ES-I3 (cell line): Measurements from ENCODE around the gene SLC23A2.
"Not testable (repeated sequence)": the region's sequence is repeated elsewhere in the genome, so short reads cannot be mapped to it uniquely, and the experiment has no call there.

Source experiments
- H3K36me3 ChIP-seq: 2 replicates; pipeline ENCODE4 v1.6.1; 2013; ENCODE audit warnings: mild to moderate bottlenecking, low read length, control low read depth, moderate library complexity; ENCODE audit not compliant: insufficient read depth
- H3K4me1 ChIP-seq: 2 replicates; pipeline ENCODE4 v1.6.1; 2013; ENCODE audit warnings: mild to moderate bottlenecking, control low read depth, low read length; ENCODE audit not compliant: insufficient read depth
- H3K9ac ChIP-seq: 2 replicates; pipeline ENCODE4 v1.6.1; 2013; ENCODE audit warnings: low read depth, mild to moderate bottlenecking, low read length, moderate library complexity
- H3K9me3 ChIP-seq: 2 replicates; pipeline ENCODE4 v1.6.1; 2013; ENCODE audit warnings: mild to moderate bottlenecking, low read length, moderate library complexity; ENCODE audit not compliant: control insufficient read depth, insufficient read depth

Gene SLC23A2

DNA sequence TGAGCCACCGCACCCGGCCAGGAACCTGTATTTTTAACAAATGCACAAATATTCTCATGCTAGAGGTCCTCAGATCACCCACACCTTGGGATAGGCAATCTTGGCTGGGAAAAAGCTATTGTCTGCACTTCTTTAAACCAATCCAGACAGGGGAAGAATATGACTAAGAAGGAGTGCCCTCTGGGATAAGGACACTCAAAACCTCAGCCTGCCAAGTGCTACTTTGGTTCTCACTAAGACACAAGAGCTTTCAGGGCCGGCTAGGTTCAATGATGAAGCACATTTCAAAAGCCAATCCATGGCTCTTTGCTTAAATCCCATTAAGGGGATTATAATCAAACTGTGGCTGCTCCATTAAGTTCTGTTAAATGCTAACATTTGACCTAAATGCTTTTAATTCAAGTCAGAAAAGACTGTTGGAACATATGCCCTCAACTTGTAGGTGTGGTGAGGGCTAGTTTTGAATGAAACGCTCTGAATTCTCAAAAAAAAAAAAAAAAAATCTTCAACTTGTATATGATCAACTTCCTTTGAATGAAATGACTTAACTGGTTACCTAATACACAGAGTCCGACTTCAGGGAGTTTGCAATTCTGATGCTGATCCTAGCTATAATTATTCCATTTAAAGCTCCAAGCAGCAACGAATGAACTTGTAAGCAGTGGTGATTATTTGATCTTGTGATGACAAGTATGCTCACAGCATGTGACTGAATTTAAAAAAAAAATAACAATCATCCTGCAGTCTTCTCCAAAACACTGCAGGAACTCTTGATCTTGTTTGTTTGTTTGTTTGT, 56.6 kb downstream of the SLC23A2 start:
- Histone ChIP-seq H3K36me3 (no peaks in the 10 kb centered on the region), H3K4me1 (no peaks in the 10 kb centered on the region), H3K9me3 (no peaks in the 10 kb centered on the region), H3K9ac (no peak overlapping the region)

DNA sequence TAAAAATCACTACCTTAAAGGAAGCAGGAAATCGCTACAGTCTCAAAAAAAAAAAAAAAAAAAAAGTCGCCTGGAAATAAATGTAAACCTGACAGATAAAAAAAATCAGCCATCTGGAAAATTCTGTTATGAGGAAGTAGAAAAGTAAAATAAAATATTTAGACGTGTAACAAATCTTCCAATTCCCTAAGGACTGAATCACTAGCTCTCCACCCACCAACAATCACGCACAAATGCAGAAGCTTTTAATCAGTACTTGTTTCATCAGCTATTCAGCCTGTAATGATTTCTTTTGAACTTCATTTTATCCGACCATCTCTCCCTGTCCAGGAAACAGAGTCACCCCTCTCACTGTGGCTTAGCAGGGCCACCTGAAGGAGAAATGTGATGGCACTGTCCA, 59.0 kb downstream of the SLC23A2 start:
- Histone ChIP-seq H3K4me1 (peaks cover 1% of the 10 kb centered on the region; the same call in 1 of the 2 replicates), H3K36me3 (no peaks in the 10 kb centered on the region), H3K9ac (no peak overlapping the region), H3K9me3 (no peaks in the 10 kb centered on the region)

GRCh38 chr20:4937407-4938319, 63.6 kb downstream of the SLC23A2 start:
- H3K4me1 ChIP-seq = peaks cover 8% of the 10 kb centered on the region
- no peaks in the 10 kb centered on the region for H3K9me3 ChIP-seq
- H3K36me3 ChIP-seq = no peaks in the 10 kb centered on the region
- H3K9ac ChIP-seq = no peak overlapping the region

- Histone ChIP-seq H3K9me3 (no peaks in the 10 kb centered on the region), H3K9ac (no peak overlapping the region), H3K4me1 (peaks cover 8% of the 10 kb centered on the region), H3K36me3 (no peaks in the 10 kb centered on the region)
Observed at GRCh38 chr20:4936851-4937406, 64.4 kb downstream of the SLC23A2 start.

GRCh38 chr20:4936392-4936850, 64.9 kb downstream of the SLC23A2 start:
- H3K9ac ChIP-seq = no peak overlapping the region
- no peaks in the 10 kb centered on the region for H3K36me3 ChIP-seq
- H3K9me3 ChIP-seq = no peaks in the 10 kb centered on the region
- H3K4me1 ChIP-seq = peaks cover 8% of the 10 kb centered on the region

- no peaks in the 10 kb centered on the region for H3K36me3 ChIP-seq
- no peak overlapping the region for H3K9ac ChIP-seq
- H3K9me3 ChIP-seq = no peaks in the 10 kb centered on the region
- H3K4me1 ChIP-seq = peaks cover 4% of the 10 kb centered on the region
Observed at GRCh38 chr20:4932061-4932460, 69.2 kb downstream of the SLC23A2 start.

DNA sequence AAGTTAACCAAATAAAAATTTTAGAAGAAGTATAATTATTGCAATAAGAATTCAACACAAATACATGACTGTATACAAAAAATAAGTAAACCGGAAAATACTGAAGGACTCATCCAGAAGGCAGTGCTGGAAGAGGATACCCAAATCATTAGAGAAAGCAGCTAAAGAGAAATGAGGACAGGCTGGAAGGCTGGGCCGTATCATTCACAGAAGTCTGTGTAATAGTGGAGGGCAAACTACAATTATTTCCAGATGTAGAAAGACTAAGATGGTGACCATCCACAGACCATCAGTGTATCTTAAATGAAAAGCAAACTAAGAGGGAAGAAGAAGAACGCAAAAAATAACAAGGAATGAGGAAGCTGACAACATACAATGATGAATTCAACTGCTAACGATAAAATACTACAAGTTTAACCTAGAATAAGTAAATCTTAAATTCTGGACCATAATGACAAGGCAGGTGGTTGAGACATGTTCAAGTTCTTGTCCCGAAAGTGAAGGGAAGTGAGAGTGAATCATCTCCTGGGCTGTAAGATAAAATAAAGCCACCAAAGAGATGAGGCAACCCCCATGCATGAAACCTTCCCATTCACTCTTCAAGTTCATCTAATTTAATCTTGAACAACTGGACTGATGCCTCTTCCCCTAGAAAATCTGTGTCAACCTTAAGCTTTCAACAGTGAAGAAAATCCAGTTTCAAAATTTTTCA, 71.5 kb downstream of the SLC23A2 start:
- Histone ChIP-seq H3K9me3 (no peaks in the 10 kb centered on the region), H3K9ac (no peak overlapping the region), H3K4me1 (peaks cover 4% of the 10 kb centered on the region), H3K36me3 (no peaks in the 10 kb centered on the region)

- peaks cover 11% of the 10 kb centered on the region; the same call in 1 of the 2 replicates for H3K4me1 ChIP-seq
- no peak overlapping the region for H3K9ac ChIP-seq
- no peaks in the 10 kb centered on the region for H3K9me3 ChIP-seq
- H3K36me3 ChIP-seq = no peaks in the 10 kb centered on the region
Observed at GRCh38 chr20:4926531-4927156, 74.7 kb downstream of the SLC23A2 start.

DNA sequence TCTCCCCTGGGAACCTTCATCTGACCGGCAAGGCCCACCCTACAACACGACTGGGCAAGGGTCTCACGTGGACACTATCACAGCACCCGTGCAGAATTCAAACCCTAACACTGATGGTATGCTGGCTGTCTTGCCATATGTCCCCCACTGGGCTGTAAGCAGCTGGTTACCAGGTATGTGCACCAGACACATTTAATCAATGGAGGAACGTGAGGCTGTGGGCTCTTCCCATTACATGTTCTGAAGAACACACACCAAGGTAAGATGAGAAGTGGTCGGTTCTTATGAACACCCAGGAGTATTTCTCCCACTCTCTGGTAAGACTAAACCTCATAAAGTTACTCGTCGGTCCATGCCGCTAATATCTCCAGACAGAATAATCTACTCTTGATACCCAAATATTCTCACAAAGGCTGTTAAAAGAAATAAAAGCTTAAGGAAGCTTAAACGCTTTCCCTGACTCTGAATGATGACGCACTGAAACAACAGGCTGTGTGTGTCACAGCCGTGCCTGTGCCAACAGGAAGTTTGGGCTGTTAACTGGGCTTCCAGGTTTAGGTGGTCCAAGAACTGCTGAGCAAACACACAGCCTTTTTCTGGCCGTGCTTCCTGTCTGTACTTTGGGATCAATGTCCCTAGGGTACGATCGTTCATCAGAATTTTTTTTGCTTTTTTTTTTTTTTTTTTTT, 75.3 kb downstream of the SLC23A2 start:
- H3K9me3 ChIP-seq = no peaks in the 10 kb centered on the region
- H3K4me1 ChIP-seq = peaks cover 11% of the 10 kb centered on the region; the same call in 1 of the 2 replicates
- H3K36me3 ChIP-seq = no peaks in the 10 kb centered on the region
- no peak overlapping the region for H3K9ac ChIP-seq

DNA sequence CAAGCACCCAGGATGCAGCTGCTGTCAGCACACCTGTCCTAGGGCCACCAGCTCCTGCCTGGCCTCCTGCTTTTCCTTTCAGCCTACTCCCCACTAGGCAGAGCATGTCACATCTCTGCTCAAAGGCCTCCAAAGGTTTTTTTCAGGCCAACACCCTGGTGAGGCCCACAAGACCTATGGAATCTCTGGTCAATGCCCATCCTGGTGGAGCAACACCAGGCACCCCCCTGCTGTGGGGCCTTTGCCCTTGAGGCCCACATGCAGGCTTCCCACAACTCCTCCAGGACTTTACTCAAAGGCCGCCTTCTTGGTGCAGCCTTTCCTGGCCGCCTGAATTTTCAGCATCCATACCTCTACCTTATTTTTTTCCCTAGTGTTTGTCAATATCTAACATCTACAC, 76.9 kb downstream of the SLC23A2 start:
- no peaks in the 10 kb centered on the region for H3K9me3 ChIP-seq
- H3K4me1 ChIP-seq = peaks cover 11% of the 10 kb centered on the region; the same call in 1 of the 2 replicates
- no peak overlapping the region for H3K9ac ChIP-seq
- no peaks in the 10 kb centered on the region for H3K36me3 ChIP-seq

DNA sequence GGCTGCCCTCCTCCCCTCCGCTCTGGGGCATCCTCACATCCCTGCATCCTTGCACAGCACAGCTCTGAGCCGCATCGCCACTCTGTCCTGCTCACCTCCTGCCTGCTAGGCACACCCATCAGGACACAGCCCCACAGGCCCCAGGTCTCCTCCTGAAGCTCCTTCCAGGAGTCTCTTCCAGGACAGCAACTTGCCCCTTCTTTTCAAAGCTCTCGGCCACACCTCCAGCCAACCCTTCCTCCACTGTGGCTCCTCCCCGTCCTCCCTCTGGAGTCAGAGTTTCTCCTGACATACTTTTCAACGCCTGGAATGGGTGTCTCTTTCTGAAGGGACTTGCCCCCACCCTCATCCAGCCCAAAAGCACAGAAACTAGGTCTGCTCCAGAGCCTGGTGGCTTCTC, 77.3 kb downstream of the SLC23A2 start:
- H3K36me3 ChIP-seq = no peaks in the 10 kb centered on the region
- H3K9ac ChIP-seq = no peak overlapping the region
- H3K9me3 ChIP-seq = no peaks in the 10 kb centered on the region
- peaks cover 11% of the 10 kb centered on the region; the same call in 1 of the 2 replicates for H3K4me1 ChIP-seq

DNA sequence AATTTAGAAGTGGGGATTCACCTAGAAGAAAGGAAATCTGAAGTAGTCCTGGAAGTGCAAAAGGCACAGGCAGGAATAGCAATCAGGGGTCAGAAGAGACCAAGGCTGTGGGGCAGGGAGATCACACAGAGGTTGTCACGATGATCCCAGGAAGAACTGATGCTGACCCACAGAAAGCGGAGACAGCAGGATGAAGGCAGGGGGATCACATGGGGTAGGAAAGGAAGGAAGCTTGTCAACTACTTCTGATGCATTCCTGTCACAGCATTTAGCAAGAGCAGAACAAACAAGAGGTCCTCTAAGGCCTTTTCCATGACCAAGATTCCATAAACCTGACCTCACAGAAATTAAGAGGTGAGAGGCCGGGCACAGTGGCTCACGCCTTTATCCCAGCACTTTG, 79.1 kb downstream of the SLC23A2 start:
- Histone ChIP-seq H3K9ac (no peak overlapping the region), H3K4me1 (peaks cover 15% of the 10 kb centered on the region; the same call in 1 of the 2 replicates), H3K9me3 (no peaks in the 10 kb centered on the region), H3K36me3 (no peaks in the 10 kb centered on the region)

GRCh38 chr20:4921271-4921670, 80.0 kb downstream of the SLC23A2 start:
- H3K9me3 ChIP-seq, H3K9ac ChIP-seq, H3K36me3 ChIP-seq: not testable (repeated sequence)
- peaks cover 19% of the 10 kb centered on the region; the same call in 1 of the 2 replicates for H3K4me1 ChIP-seq
